SK-N-SH (cell line): Measurements from ENCODE around the gene GALNT13. TPM values are rescaled to one million over a fixed set of nuclear protein-coding genes. Genes with fewer than 3 reads are reported as not detected.

Source experiments
- CTCF ChIA-PET: fragments of 300-600, 350-600 bp; formaldehyde crosslinking; extraction: SDS; loops from one replicate; lab custom pipeline; 2021; lab: Yijun Ruan, JAX
- POLR2A ChIA-PET: fragments of 350-600 bp; sonication (Branson Sonifier 250); formaldehyde crosslinking; extraction: SDS; loops from one replicate; lab custom pipeline; 2020; ENCODE audit warnings: antibody characterized with exemption, inconsistent platforms; lab: Yijun Ruan, JAX
- DNase-seq: peaks from one replicate; pipeline ENCODE4 v3.0.0; 2012
- H2AFZ ChIP-seq: fragments of 200-600 bp; sonication (generic); 2 replicates; pipeline ENCODE4 v1.8.1; 2016; ENCODE audit warnings: antibody characterized with exemption, mild to moderate bottlenecking, low read depth
- H3F3A ChIP-seq: fragments of 200-600 bp; sonication (generic); replicated peaks from 2 replicates; pipeline ENCODE3; 2016; ENCODE audit warnings: antibody characterized with exemption, mild to moderate bottlenecking; ENCODE audit not compliant: insufficient read depth
- H3K27ac ChIP-seq, 2 experiments: fragments of 200-500 bp in 1 of 2; fragments of 200-600 bp in 1 of 2; sonication (Bioruptor generic) in 1 of 2; sonication (generic), shearing (Covaris generic) in 1 of 2; 2 replicates each; pipeline versions ENCODE4 v1.5.1 to v1.6.1; 2014 to 2016; ENCODE audit warnings: low read depth in 2 of 2, inconsistent platforms in 1 of 2, low read length in 1 of 2, mild to moderate bottlenecking in 1 of 2, mixed read lengths in 1 of 2
- H3K27me3 ChIP-seq: fragments of 200-600 bp; sonication (generic), shearing (Covaris generic); 2 replicates; pipeline ENCODE4 v1.6.1; 2016; ENCODE audit warnings: mixed run types; ENCODE audit not compliant: insufficient read depth
- H3K36me3 ChIP-seq, 2 experiments: fragments of 200-500 bp in 1 of 2; fragments of 200-600 bp in 1 of 2; sonication (Bioruptor generic) in 1 of 2; sonication (generic) in 1 of 2; replicated peaks in 1 of 2; 2 replicates each; pipeline versions ENCODE3 to v1.5.1; 2014 to 2016; ENCODE audit warnings: low read length in 1 of 2, mild to moderate bottlenecking in 1 of 2; ENCODE audit not compliant: insufficient read depth in 2 of 2, control insufficient read depth in 1 of 2
- H3K4me1 ChIP-seq, 2 experiments: fragments of 200-500 bp in 1 of 2; fragments of 200-600 bp in 1 of 2; sonication (Bioruptor generic) in 1 of 2; sonication (generic), shearing (Covaris generic) in 1 of 2; 2 replicates each; pipeline versions ENCODE4 v1.5.1 to v1.6.1; 2014 to 2016; ENCODE audit warnings: low read depth in 1 of 2, low read length in 1 of 2, mixed run types in 1 of 2; ENCODE audit not compliant: insufficient read depth in 2 of 2, control insufficient read depth in 1 of 2
- H3K4me2 ChIP-seq: fragments of 200-600 bp; sonication (generic), shearing (Covaris generic); 2 replicates; pipeline ENCODE4 v1.6.1; 2017; ENCODE audit warnings: mixed run types
- H3K4me3 ChIP-seq, 2 experiments: fragments of 200-500 bp in 1 of 2; fragments of 200-600 bp in 1 of 2; sonication (Bioruptor generic) in 1 of 2; sonication (generic), shearing (Covaris generic) in 1 of 2; 2 replicates each; pipeline versions ENCODE4 v1.5.1 to v1.8.1; 2014 to 2016; ENCODE audit warnings: low read depth in 2 of 2, inconsistent platforms in 1 of 2, low read length in 1 of 2, mild to moderate bottlenecking in 1 of 2, mixed read lengths in 1 of 2, moderate library complexity in 1 of 2
- H3K79me2 ChIP-seq: fragments of 200-600 bp; sonication (generic); 2 replicates; pipeline ENCODE4 v1.8.1; 2017; ENCODE audit warnings: mild to moderate bottlenecking; ENCODE audit not compliant: insufficient read depth
- H3K9ac ChIP-seq: fragments of 200-600 bp; sonication (generic); 2 replicates; pipeline ENCODE4 v1.6.1; 2017; ENCODE audit warnings: mixed run types
- H3K9me2 ChIP-seq: fragments of 200-600 bp; sonication (generic); 2 replicates; pipeline ENCODE4 v1.6.1; 2017; ENCODE audit warnings: mixed run types
- H3K9me3 ChIP-seq: fragments of 200-600 bp; sonication (generic); 2 replicates; pipeline ENCODE4 v1.6.1; 2017; ENCODE audit warnings: mixed run types, mild to moderate bottlenecking, moderate library complexity
- H4K20me1 ChIP-seq: fragments of 200-600 bp; sonication (generic); 2 replicates; pipeline ENCODE4 v1.6.1; 2017; ENCODE audit warnings: mild to moderate bottlenecking, mixed run types; ENCODE audit not compliant: insufficient read depth
- CHD2 ChIP-seq: fragments of 150-350 bp; IDR thresholded peaks from 2 replicates; pipeline ENCODE4 v1.6.1; 2018; ENCODE audit warnings: low read length; ENCODE audit not compliant: partially characterized antibody
- FOSL2 ChIP-seq: IDR thresholded peaks from 2 replicates; pipeline ENCODE4 v1.4.0; 2012; ENCODE audit warnings: low read depth, mild to moderate bottlenecking, moderate library complexity, borderline replicate concordance
- FOXJ3 ChIP-seq: sonication (generic); formaldehyde crosslinking; IDR thresholded peaks from 2 replicates; pipeline ENCODE4 v1.5.1; 2020; ENCODE audit warnings: mild to moderate bottlenecking, missing genetic modification reagents
- FOXM1 ChIP-seq: IDR thresholded peaks from 2 replicates; pipeline ENCODE4 v1.4.0; 2012; ENCODE audit warnings: low read depth, mild to moderate bottlenecking
- GATA2 ChIP-seq: sonication (generic); formaldehyde crosslinking; IDR thresholded peaks from 2 replicates; pipeline ENCODE4 v1.5.0; 2020; ENCODE audit warnings: mild to moderate bottlenecking, missing genetic modification reagents
- IRF3 ChIP-seq: fragments of 150-350 bp; IDR thresholded peaks from 2 replicates; pipeline ENCODE4 v1.6.1; 2016; ENCODE audit warnings: mild to moderate bottlenecking, low read depth, low read length
- JUND ChIP-seq: IDR thresholded peaks from 2 replicates; pipeline ENCODE4 v1.4.0; 2012
- MEF2A ChIP-seq: IDR thresholded peaks from 2 replicates; pipeline ENCODE4 v1.4.0; 2012; ENCODE audit warnings: low read depth, borderline replicate concordance
- MXI1 ChIP-seq: IDR thresholded peaks from 2 replicates; pipeline ENCODE4 v1.6.1; 2012; ENCODE audit warnings: mild to moderate bottlenecking, low read depth, low read length, improper control_type of control experiment
- NRF1 ChIP-seq: IDR thresholded peaks from 2 replicates; pipeline ENCODE4 v1.6.1; 2012; ENCODE audit warnings: low read depth, mild to moderate bottlenecking, low read length
- PBX3 ChIP-seq: IDR thresholded peaks from 2 replicates; pipeline ENCODE4; 2012
- POLR2AphosphoS5 ChIP-seq: IDR thresholded peaks from 2 replicates; pipeline ENCODE4 v1.6.1; 2012; ENCODE audit warnings: low read depth, low read length
- RAD21 ChIP-seq: IDR thresholded peaks from 2 replicates; pipeline ENCODE4 v1.6.1; 2012; ENCODE audit warnings: mild to moderate bottlenecking, low read length
- RCOR1 ChIP-seq: fragments of 150-350 bp; IDR thresholded peaks from 2 replicates; pipeline ENCODE4 v1.6.1; 2017; ENCODE audit warnings: antibody characterized with exemption, low read length
- RFX5 ChIP-seq: IDR thresholded peaks from 2 replicates; pipeline ENCODE4 v1.6.1; 2012; ENCODE audit warnings: mild to moderate bottlenecking, improper control_type of control experiment, low read length
- RXRA ChIP-seq: IDR thresholded peaks from 2 replicates; pipeline ENCODE4 v1.4.0; 2012; ENCODE audit warnings: low read depth, mild to moderate bottlenecking, borderline replicate concordance
- SMC3 ChIP-seq: IDR thresholded peaks from 2 replicates; pipeline ENCODE4 v1.6.1; 2012; ENCODE audit warnings: low read depth, low read length, improper control_type of control experiment
- TAF1 ChIP-seq: IDR thresholded peaks from 2 replicates; pipeline ENCODE4 v1.6.1; 2012; ENCODE audit warnings: low read depth, mild to moderate bottlenecking, low read length, moderate library complexity, borderline replicate concordance
- TCF12 ChIP-seq: IDR thresholded peaks from 2 replicates; pipeline ENCODE4 v1.4.0; 2012
- WGBS: methylation state at CpG from one replicate; pipeline ENCODE4 v1.1.6; 2017; ENCODE audit warnings: low lambda C conversion rate; 5-methylcytosine and 5-hydroxymethylcytosine counted together
- polyA plus RNA-seq, 3 experiments: library from polyadenylated mRNA; depleted of rRNA; stranded (reverse); fragments of >200 nt; gene quantifications; 2 replicates each; pipeline ENCODE4 v1.2.3, GENCODE V29; 2012
- TF ChIP-seq, protein P1 (sequence below): IDR thresholded peaks from 2 replicates; pipeline ENCODE4 v1.4.0; 2012; ENCODE audit warnings: low read depth, borderline replicate concordance

Gene GALNT13
- polyA plus RNA-seq, 1 of the 3 experiments (the other 2 are of a cell fraction) = 0.33 TPM

DNA sequence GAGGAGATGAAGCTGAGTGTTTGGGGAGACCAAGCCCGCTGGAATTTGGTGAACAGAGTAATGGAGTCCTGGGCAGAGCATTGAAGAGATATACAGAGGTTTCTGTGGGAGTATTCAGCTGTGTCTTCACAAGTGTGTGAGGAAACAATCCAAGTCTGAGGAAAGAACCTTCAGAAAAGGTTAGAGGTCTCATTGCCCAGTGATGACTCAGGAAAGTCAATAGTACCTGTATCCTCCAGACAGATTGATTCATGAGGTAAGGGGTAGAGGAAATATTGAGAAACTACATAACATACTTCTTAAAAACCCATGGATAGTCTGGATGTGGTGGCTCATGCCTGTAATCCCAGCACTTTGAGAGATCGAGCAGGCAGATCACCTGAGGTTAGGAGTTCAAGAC lies 392.3 kb downstream of the GALNT13 start:
- TF ChIP-seq RXRA (no peak), MXI1 (no peak), JUND (no peak)
- 51% methylated on average over 2 of the region's 2 CpGs for WGBS
- ChIA-PET CTCF (interaction anchor here (1.5 kb wide), 1 partner anchor 12 kb away, joined by 4 read pairs; no protein-coding TSS in a partner anchor), POLR2A (no interaction called here)
- H3K4me2 ChIP-seq = no peak overlapping the region
- H3K9ac ChIP-seq = no peak overlapping the region
- H3K27me3 ChIP-seq = no peaks in the 10 kb centered on the region
- no peak overlapping the region for H3K27ac ChIP-seq
- no peaks in the 10 kb centered on the region for H3K4me1 ChIP-seq
- no peaks in the 10 kb centered on the region for H3K79me2 ChIP-seq
- no peak overlapping the region for H3K4me3 ChIP-seq
- no peaks in the 10 kb centered on the region for H4K20me1 ChIP-seq
- H3K9me2 ChIP-seq = no peaks in the 10 kb centered on the region
- no peaks in the 10 kb centered on the region for H3K9me3 ChIP-seq
- no peak overlapping the region for H2AFZ ChIP-seq
- no peak for DNase-seq
- no peaks in the 10 kb centered on the region for H3K36me3 ChIP-seq
- no peaks in the 10 kb centered on the region for H3F3A ChIP-seq

DNA sequence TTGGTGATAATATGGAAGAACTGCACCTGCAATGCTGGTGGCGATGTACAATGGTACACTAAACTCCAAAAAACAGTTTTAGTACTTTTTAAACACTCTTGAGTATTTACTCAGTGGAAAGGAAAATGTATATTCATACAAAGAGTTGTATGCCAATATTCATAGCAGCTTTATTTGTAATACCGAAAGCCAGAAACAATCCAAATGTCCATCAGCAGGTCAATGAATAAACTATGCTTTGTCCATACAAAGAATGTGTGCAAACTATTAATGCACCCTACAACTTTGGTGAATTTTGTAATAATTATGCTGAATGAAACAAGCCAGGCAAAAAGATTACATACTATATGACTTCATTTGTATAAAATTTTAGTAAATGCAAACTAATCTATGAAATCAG lies 396.3 kb downstream of the GALNT13 start:
- WGBS = 66% methylated on average over 2 of the region's 2 CpGs
- H3K9ac ChIP-seq = no peak overlapping the region
- H3K4me2 ChIP-seq = no peak overlapping the region
- no peak overlapping the region for H2AFZ ChIP-seq
- no peaks in the 10 kb centered on the region for H3K9me3 ChIP-seq
- H3K27me3 ChIP-seq = no peaks in the 10 kb centered on the region
- DNase-seq = no peak
- no peaks in the 10 kb centered on the region for H3K79me2 ChIP-seq
- H3F3A ChIP-seq = no peaks in the 10 kb centered on the region
- CTCF ChIA-PET = no interaction called here
- no peaks in the 10 kb centered on the region for H3K9me2 ChIP-seq
- H3K36me3 ChIP-seq = no peaks in the 10 kb centered on the region
- H3K27ac ChIP-seq = no peak overlapping the region
- POLR2A ChIA-PET = no interaction called here
- no peaks in the 10 kb centered on the region for H4K20me1 ChIP-seq
- no peaks in the 10 kb centered on the region for H3K4me1 ChIP-seq
- TF ChIP-seq SMC3 (no peak), RAD21 (no peak), CHD2 (no peak), JUND (no peak), RXRA (no peak), FOXM1 (no peak), TCF12 (no peak), RCOR1 (no peak), NRF1 (no peak), FOSL2 (no peak), POLR2AphosphoS5 (no peak), RFX5 (no peak)
- TF ChIP-seq, all 33 proteins: peak for 0
- no peak overlapping the region for H3K4me3 ChIP-seq

GRCh38 chr2:154280543-154280942 lies 408.8 kb downstream of the GALNT13 start:
- Histone ChIP-seq H3K4me1 (peaks cover 0 to 3% of the 10 kb centered on the region in 2 experiments; a peak in 2 of 4 replicates), H3K9me2 (no peaks in the 10 kb centered on the region), H3K36me3 (no peaks in the 10 kb centered on the region), H3K9me3 (no peaks in the 10 kb centered on the region), H3K27ac (no peak overlapping the region), H3K9ac (no peak overlapping the region), H3K4me3 (no peak overlapping the region), H3F3A (no peaks in the 10 kb centered on the region), H3K4me2 (no peak overlapping the region), H4K20me1 (no peaks in the 10 kb centered on the region), H3K27me3 (no peaks in the 10 kb centered on the region), H3K79me2 (no peaks in the 10 kb centered on the region), H2AFZ (no peak overlapping the region)
- ChIA-PET CTCF (no interaction called here), POLR2A (no interaction called here)
- DNase-seq = peak; percentile 36
- WGBS = 48% methylated on average over 2 of the region's 2 CpGs
- TF ChIP-seq, protein P1, sequence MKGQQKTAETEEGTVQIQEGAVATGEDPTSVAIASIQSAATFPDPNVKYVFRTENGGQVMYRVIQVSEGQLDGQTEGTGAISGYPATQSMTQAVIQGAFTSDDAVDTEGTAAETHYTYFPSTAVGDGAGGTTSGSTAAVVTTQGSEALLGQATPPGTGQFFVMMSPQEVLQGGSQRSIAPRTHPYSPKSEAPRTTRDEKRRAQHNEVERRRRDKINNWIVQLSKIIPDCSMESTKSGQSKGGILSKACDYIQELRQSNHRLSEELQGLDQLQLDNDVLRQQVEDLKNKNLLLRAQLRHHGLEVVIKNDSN = no peak
- TF ChIP-seq PBX3 (no peak), FOXJ3 (CRISPR knock-in tag) (no peak), GATA2 (CRISPR knock-in tag) (peak; percentile 23; the same call in 1 of the 2 replicates), MXI1 (peak; percentile 28; the same call in 1 of the 2 replicates), RCOR1 (no peak), MEF2A (no peak), RAD21 (no peak), FOXM1 (no peak), SMC3 (no peak), TAF1 (no peak), IRF3 (no peak), JUND (no peak), FOSL2 (no peak)
